Endothelial cell of umbilical vein (primary cell): ENCODE data around the gene KRTAP10-8. TPM values are rescaled to one million over a fixed set of nuclear protein-coding genes. Genes with fewer than 3 reads are reported as not detected.

ENCODE experiments used
- BruUV-seq: library from RNA; stranded (reverse); fragments of 400-500 nt; replicated peaks from 2 replicates; lab custom pipeline; 2021; lab: Mats Ljungman, UMichigan
- CTCF ChIA-PET: fragments of 300-600, 350-600 bp; sonication (Branson Sonifier 250); formaldehyde crosslinking; loops from one replicate; lab custom pipeline; 2021; ENCODE audit warnings: antibody characterized with exemption, inconsistent platforms; lab: Charles Lee
- POLR2A ChIA-PET: fragments of 300-600, 350-600 bp; sonication (Branson Sonifier 250); formaldehyde crosslinking; loops from one replicate; lab custom pipeline; 2021; ENCODE audit warnings: antibody characterized with exemption, inconsistent platforms; lab: Charles Lee
- DNase-seq: peaks from one replicate; pipeline ENCODE4 v3.0.0-alpha.2; 2011; ENCODE audit warnings: low read depth, low spot score
- FAIRE-seq: peaks from 2 replicates; lab custom pipeline; 2011; peaks lifted over from hg19 to GRCh38; lab: Jason Lieb, UNC
- H2AFZ ChIP-seq: 2 replicates; pipeline ENCODE4 v1.6.0; 2012; ENCODE audit warnings: low read depth, low read length, control low read depth, inconsistent platforms
- H3K27ac ChIP-seq: 2 replicates; pipeline ENCODE4 v1.5.1; 2011; ENCODE audit warnings: low read depth, mild to moderate bottlenecking, control low read depth, low read length, moderate library complexity; ENCODE audit not compliant: insufficient read depth
- H3K27me3 ChIP-seq, 2 experiments: 2 replicates each; pipeline versions ENCODE4 v1.6.0 to v1.6.1; 2011; ENCODE audit warnings: low read length in 2 of 2, mixed read lengths in 1 of 2; ENCODE audit not compliant: control insufficient read depth in 2 of 2, insufficient read depth in 2 of 2
- H3K36me3 ChIP-seq, 2 experiments: 2 replicates in 1 of 2; 3 replicates in 1 of 2; pipeline ENCODE4 v1.5.1; 2011; ENCODE audit warnings: low read length in 2 of 2, mild to moderate bottlenecking in 1 of 2, moderate library complexity in 1 of 2; ENCODE audit not compliant: control insufficient read depth in 2 of 2, insufficient read depth in 2 of 2; ENCODE audit errors: extremely low read depth in 1 of 2
- H3K4me1 ChIP-seq: 3 replicates; pipeline ENCODE4 v1.5.1; 2011; ENCODE audit warnings: mild to moderate bottlenecking, low read length; ENCODE audit not compliant: control insufficient read depth, insufficient read depth; ENCODE audit errors: extremely low read depth
- H3K4me2 ChIP-seq: 2 replicates; pipeline ENCODE4 v1.6.1; 2011; ENCODE audit warnings: low read length, control low read depth, mixed read lengths; ENCODE audit not compliant: insufficient read depth
- H3K4me3 ChIP-seq, 3 experiments: fragments of 200-600 bp in 1 of 3; sonication (generic), shearing (Covaris generic) in 1 of 3; replicated peaks in 1 of 3; 2 replicates each; pipeline ENCODE4 v1.5.1; 2011 to 2016; ENCODE audit warnings: control low read depth in 3 of 3, low read length in 3 of 3, mild to moderate bottlenecking in 2 of 3, inconsistent platforms in 1 of 3, low read depth in 1 of 3, moderate library complexity in 1 of 3; ENCODE audit not compliant: insufficient read depth in 1 of 3
- H3K79me2 ChIP-seq: 2 replicates; pipeline ENCODE4 v1.6.0; 2012; ENCODE audit warnings: low read length, inconsistent platforms; ENCODE audit not compliant: control insufficient read depth, insufficient read depth
- H3K9ac ChIP-seq: replicated peaks from 2 replicates; pipeline ENCODE3; 2011; ENCODE audit warnings: low read length, control low read depth; ENCODE audit not compliant: insufficient read depth; ENCODE audit errors: extremely low read depth
- H3K9me1 ChIP-seq: replicated peaks from 3 replicates; pipeline ENCODE4 v1.6.0; 2011; ENCODE audit warnings: mild to moderate bottlenecking, low read length; ENCODE audit not compliant: control insufficient read depth, insufficient read depth; ENCODE audit errors: extremely low read depth
- H3K9me3 ChIP-seq: replicated peaks from 2 replicates; pipeline ENCODE4 v1.5.1; 2012; ENCODE audit warnings: low read length, inconsistent platforms; ENCODE audit not compliant: control insufficient read depth, insufficient read depth
- H4K20me1 ChIP-seq: replicated peaks from 2 replicates; pipeline ENCODE3; 2011; ENCODE audit warnings: mild to moderate bottlenecking, low read length; ENCODE audit not compliant: control insufficient read depth, insufficient read depth; ENCODE audit errors: extremely low read depth
- FOS ChIP-seq: IDR thresholded peaks from 2 replicates; pipeline ENCODE4 v1.6.1; 2011; ENCODE audit warnings: mild to moderate bottlenecking, low read length, moderate library complexity, borderline replicate concordance; ENCODE audit not compliant: insufficient read depth
- GATA2 ChIP-seq: IDR thresholded peaks from 2 replicates; pipeline ENCODE4 v1.7.0; 2011; ENCODE audit warnings: low read depth, mild to moderate bottlenecking, moderate library complexity, mixed read lengths, low read length; ENCODE audit not compliant: insufficient read length, insufficient read depth
- JUN ChIP-seq: IDR thresholded peaks from 2 replicates; pipeline ENCODE4 v1.6.1; 2011; ENCODE audit warnings: borderline replicate concordance, low read depth; ENCODE audit not compliant: insufficient read length, insufficient read depth
- POLR2A ChIP-seq: IDR thresholded peaks from 2 replicates; pipeline ENCODE4 v1.6.1; 2012; ENCODE audit warnings: low read depth, mild to moderate bottlenecking, control low read depth, low read length
- POLR2AphosphoS5 ChIP-seq: IDR thresholded peaks from 2 replicates; pipeline ENCODE4 v1.6.1; 2012; ENCODE audit warnings: low read depth, mild to moderate bottlenecking, control low read depth, low read length, moderate library complexity; ENCODE audit not compliant: insufficient read depth
- dilution Hi-C: fragments of 300-500 bp; cut with MboI; formaldehyde crosslinking; loops from one replicate; pipeline ENCODE4 v1.15.0; 2019; ENCODE audit warnings: low sequenced_read_pairs; ENCODE audit not compliant: extremely low pct_ligation_motif_present
- intact Hi-C: fragments of 100-400 bp; cut with micrococcal nuclease; formaldehyde crosslinking; loops from one replicate; pipeline ENCODE4 v1.10.0; 2022
- polyA plus RNA-seq, 4 experiments: library from polyadenylated mRNA; depleted of rRNA in 3 of 4; stranded (reverse) in 3 of 4; unstranded in 1 of 4; fragments of >200 nt; gene quantifications; 2 replicates each; pipeline versions ENCODE4 v1.2.1 to v1.2.3, GENCODE V29; 2011 to 2012; ENCODE audit warnings: missing spikeins in 1 of 4
- total RNA-seq: library from RNA; stranded (reverse); gene quantifications from 2 replicates; pipeline ENCODE4 v1.2.3, GENCODE V29; 2021
- TF ChIP-seq, protein P1 (sequence below), 2 donors: IDR thresholded peaks; 1 replicate in 1 of 2; 2 replicates in 1 of 2; pipeline ENCODE4 v1.5.1; 2011; ENCODE audit warnings: low read length in 2 of 2, mild to moderate bottlenecking in 2 of 2, moderate library complexity in 2 of 2, control low read depth in 1 of 2, inconsistent platforms in 1 of 2, low read depth in 1 of 2; ENCODE audit not compliant: insufficient read depth in 1 of 2; ENCODE audit errors: extremely low read depth in 1 of 2
- TF ChIP-seq, protein P2 (sequence below): IDR thresholded peaks from 2 replicates; pipeline ENCODE4 v1.6.1; 2011; ENCODE audit not compliant: insufficient read depth, insufficient read length

KRTAP10-8 gene
- total and polyA plus RNA-seq, 2 donors (not counting 3 experiments of a cell fraction or from before 2014, with no cell fraction given): not detected

DNA sequence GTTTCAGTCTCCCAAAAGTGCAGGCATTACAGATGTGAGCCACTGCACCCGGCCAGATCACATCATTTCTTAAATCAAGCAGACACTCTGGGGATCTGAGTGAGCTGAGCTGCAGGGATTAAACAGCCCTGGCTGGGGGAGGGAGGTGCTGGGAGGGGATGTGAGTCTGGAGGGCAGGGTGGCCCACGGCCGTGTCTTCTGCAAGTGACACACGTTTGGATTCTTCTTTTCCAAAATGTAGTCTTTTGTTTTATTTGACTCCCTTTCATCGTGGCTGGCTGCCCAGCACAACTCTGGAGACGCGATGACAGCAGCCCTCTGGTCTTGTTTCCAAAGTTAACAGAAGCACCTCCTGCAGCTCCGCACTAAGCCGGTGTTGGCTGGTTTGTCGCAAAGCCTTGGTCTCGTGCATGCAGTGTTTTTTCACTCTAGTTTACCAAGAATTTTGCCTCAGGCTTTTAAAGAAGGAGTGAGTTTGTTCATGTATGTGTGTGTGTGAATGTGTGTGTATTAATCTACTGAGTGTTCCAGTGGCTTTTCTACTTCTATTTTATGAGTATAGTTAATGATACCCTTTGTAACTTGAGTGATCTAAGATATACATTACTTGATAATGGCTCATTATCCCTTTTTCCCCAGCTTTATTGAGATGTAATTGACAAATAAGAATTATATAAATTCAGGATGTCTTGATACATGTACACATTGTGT lies 28.6 kb upstream of the KRTAP10-8 start:
- dilution Hi-C loops (no loop called here), intact Hi-C loops (no loop called here)
- DNase-seq (no peak), FAIRE-seq (no peak)
- Histone ChIP-seq H2AFZ (no peak overlapping the region), H3K9ac (no peak overlapping the region), H3K79me2 (no peaks in the 10 kb centered on the region), H3K4me1 (no peaks in the 10 kb centered on the region), H3K4me3 (no peak overlapping the region), H3K27ac (no peak overlapping the region), H3K9me3 (no peaks in the 10 kb centered on the region), H4K20me1 (no peaks in the 10 kb centered on the region), H3K9me1 (no peaks in the 10 kb centered on the region), H3K27me3 (peaks cover 3 to 8% of the 10 kb centered on the region in 2 experiments), H3K36me3 (no peaks in the 10 kb centered on the region), H3K4me2 (no peak overlapping the region)
- ChIA-PET CTCF (no interaction called here), POLR2A (no interaction called here)
- no TSS peak for BruUV-seq
- TF ChIP-seq FOS: no peak
- TF ChIP-seq JUN: no peak
- no peak for TF ChIP-seq POLR2A
- TF ChIP-seq GATA2: no peak
- TF ChIP-seq POLR2AphosphoS5: no peak
- TF ChIP-seq, protein P1, sequence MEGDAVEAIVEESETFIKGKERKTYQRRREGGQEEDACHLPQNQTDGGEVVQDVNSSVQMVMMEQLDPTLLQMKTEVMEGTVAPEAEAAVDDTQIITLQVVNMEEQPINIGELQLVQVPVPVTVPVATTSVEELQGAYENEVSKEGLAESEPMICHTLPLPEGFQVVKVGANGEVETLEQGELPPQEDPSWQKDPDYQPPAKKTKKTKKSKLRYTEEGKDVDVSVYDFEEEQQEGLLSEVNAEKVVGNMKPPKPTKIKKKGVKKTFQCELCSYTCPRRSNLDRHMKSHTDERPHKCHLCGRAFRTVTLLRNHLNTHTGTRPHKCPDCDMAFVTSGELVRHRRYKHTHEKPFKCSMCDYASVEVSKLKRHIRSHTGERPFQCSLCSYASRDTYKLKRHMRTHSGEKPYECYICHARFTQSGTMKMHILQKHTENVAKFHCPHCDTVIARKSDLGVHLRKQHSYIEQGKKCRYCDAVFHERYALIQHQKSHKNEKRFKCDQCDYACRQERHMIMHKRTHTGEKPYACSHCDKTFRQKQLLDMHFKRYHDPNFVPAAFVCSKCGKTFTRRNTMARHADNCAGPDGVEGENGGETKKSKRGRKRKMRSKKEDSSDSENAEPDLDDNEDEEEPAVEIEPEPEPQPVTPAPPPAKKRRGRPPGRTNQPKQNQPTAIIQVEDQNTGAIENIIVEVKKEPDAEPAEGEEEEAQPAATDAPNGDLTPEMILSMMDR (IDR thresholded peaks at IDR 0.05; ENCODE audit: extremely low read depth in 1 of 2, insufficient read depth in 1 of 2, low read depth in 1 of 2, low read length in 2 of 2): no peak
- TF ChIP-seq, protein P2, sequence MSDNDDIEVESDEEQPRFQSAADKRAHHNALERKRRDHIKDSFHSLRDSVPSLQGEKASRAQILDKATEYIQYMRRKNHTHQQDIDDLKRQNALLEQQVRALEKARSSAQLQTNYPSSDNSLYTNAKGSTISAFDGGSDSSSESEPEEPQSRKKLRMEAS: no peak
